H9 (cell line): Measurements from ENCODE around the gene MRPL43. TPM values are rescaled to one million over a fixed set of nuclear protein-coding genes. Genes with fewer than 3 reads are reported as not detected.
"Not testable (repeated sequence)": the region's sequence is repeated elsewhere in the genome, so short reads cannot be mapped to it uniquely, and the experiment has no call there.

ENCODE experiments used
- DNase-seq: peaks from one replicate; pipeline ENCODE4 v3.0.0-alpha.2; 2017
- H2AFZ ChIP-seq: one replicate; pipeline ENCODE4 v1.6.1; 2013; ENCODE audit warnings: mild to moderate bottlenecking, low read length, control low read depth, moderate library complexity
- H2AK5ac ChIP-seq: 2 replicates; pipeline ENCODE4 v1.6.1; 2013; ENCODE audit warnings: low read length, control low read depth, mixed read lengths; ENCODE audit not compliant: insufficient read length
- H2BK120ac ChIP-seq: one replicate; pipeline ENCODE4 v1.6.1; 2013; ENCODE audit warnings: low read depth, mild to moderate bottlenecking, low read length, control low read depth, inconsistent platforms; ENCODE audit not compliant: poor library complexity, severe bottlenecking
- H2BK12ac ChIP-seq: 2 replicates; pipeline ENCODE4 v1.6.1; 2013; ENCODE audit warnings: low read length, control low read depth, mixed read lengths, low read depth; ENCODE audit not compliant: insufficient read length
- H2BK15ac ChIP-seq: 2 replicates; pipeline ENCODE4 v1.6.1; 2013; ENCODE audit warnings: low read depth, low read length, control low read depth
- H2BK20ac ChIP-seq: one replicate; pipeline ENCODE4 v1.6.1; 2013; ENCODE audit warnings: low read depth, mild to moderate bottlenecking, low read length, control low read depth, inconsistent platforms; ENCODE audit not compliant: poor library complexity, severe bottlenecking
- H2BK5ac ChIP-seq: 2 replicates; pipeline ENCODE4 v1.6.1; 2013; ENCODE audit warnings: low read length, control low read depth, mixed read lengths; ENCODE audit not compliant: insufficient read length
- H3K14ac ChIP-seq: 2 replicates; pipeline ENCODE4 v1.6.1; 2013; ENCODE audit warnings: low read length, control low read depth; ENCODE audit not compliant: insufficient read depth
- H3K18ac ChIP-seq: 2 replicates; pipeline ENCODE4 v1.6.1; 2013; ENCODE audit warnings: low read depth, mild to moderate bottlenecking, mixed read lengths, low read length, control low read depth; ENCODE audit not compliant: insufficient read length
- H3K23ac ChIP-seq: 2 replicates; pipeline ENCODE4 v1.6.1; 2013; ENCODE audit warnings: low read length, control low read depth, mixed read lengths, low read depth; ENCODE audit not compliant: insufficient read length
- H3K23me2 ChIP-seq: 2 replicates; pipeline ENCODE4 v1.6.1; 2013; ENCODE audit warnings: low read depth, mild to moderate bottlenecking, mixed read lengths, low read length, control low read depth; ENCODE audit not compliant: insufficient read length, poor library complexity, severe bottlenecking
- H3K27ac ChIP-seq: 2 replicates; pipeline ENCODE4 v1.5.1; 2013; ENCODE audit warnings: low read length, control low read depth, mixed read lengths, low read depth; ENCODE audit not compliant: insufficient read length
- H3K27me3 ChIP-seq: 2 replicates; pipeline ENCODE4 v1.6.1; 2013; ENCODE audit warnings: low read length, control low read depth, inconsistent platforms; ENCODE audit not compliant: insufficient read depth
- H3K4ac ChIP-seq: 2 replicates; pipeline ENCODE4 v1.6.1; 2013; ENCODE audit warnings: low read depth, mild to moderate bottlenecking, control low read depth, inconsistent platforms, low read length, moderate library complexity
- H3K4me1 ChIP-seq: 2 replicates; pipeline ENCODE4 v1.6.1; 2013; ENCODE audit warnings: low read length, control low read depth, inconsistent platforms; ENCODE audit not compliant: insufficient read depth
- H3K4me2 ChIP-seq: 2 replicates; pipeline ENCODE4 v1.6.1; 2013; ENCODE audit warnings: low read length, control low read depth, mixed read lengths; ENCODE audit not compliant: insufficient read length, insufficient read depth
- H3K56ac ChIP-seq: 2 replicates; pipeline ENCODE4 v1.6.1; 2013; ENCODE audit warnings: low read depth, mild to moderate bottlenecking, mixed read lengths, low read length, control low read depth; ENCODE audit not compliant: insufficient read length
- H3K79me1 ChIP-seq: 2 replicates; pipeline ENCODE4 v1.6.1; 2013; ENCODE audit warnings: low read depth, mild to moderate bottlenecking, moderate library complexity, low read length, control low read depth, inconsistent platforms; ENCODE audit not compliant: insufficient read depth, poor library complexity, severe bottlenecking
- H3K79me2 ChIP-seq: 2 replicates; pipeline ENCODE4 v1.6.1; 2013; ENCODE audit warnings: low read length, control low read depth, inconsistent platforms; ENCODE audit not compliant: insufficient read depth
- H3K9ac ChIP-seq: 2 replicates; pipeline ENCODE4 v1.6.1; 2013; ENCODE audit warnings: low read length, control low read depth, mixed read lengths; ENCODE audit not compliant: insufficient read length; ENCODE audit errors: extremely low read depth
- H3K9me3 ChIP-seq: one replicate; pipeline ENCODE4 v1.6.1; 2013; ENCODE audit warnings: low read depth, low read length, inconsistent platforms; ENCODE audit not compliant: control insufficient read depth
- H3T11ph ChIP-seq: one replicate; pipeline ENCODE4 v1.6.1; 2013; ENCODE audit warnings: mild to moderate bottlenecking, low read length, control low read depth, inconsistent platforms
- H4K20me1 ChIP-seq: one replicate; pipeline ENCODE4 v1.6.1; 2013; ENCODE audit not compliant: control insufficient read depth, insufficient read length, insufficient read depth
- H4K5ac ChIP-seq: 2 replicates; pipeline ENCODE4 v1.6.1; 2013; ENCODE audit warnings: low read depth, mild to moderate bottlenecking, mixed read lengths, low read length, control low read depth; ENCODE audit not compliant: insufficient read length
- H4K8ac ChIP-seq: replicated peaks from 2 replicates; pipeline ENCODE4 v1.6.1; 2013; ENCODE audit warnings: low read length, control low read depth, mixed read lengths, low read depth; ENCODE audit not compliant: insufficient read length
- H4K91ac ChIP-seq: 2 replicates; pipeline ENCODE4 v1.6.1; 2013; ENCODE audit warnings: low read depth, mild to moderate bottlenecking, moderate library complexity, mixed read lengths, low read length, control low read depth; ENCODE audit not compliant: insufficient read length
- H3K27ac Mint-ChIP-seq, 3 experiments: 2 replicates in 2 of 3; 3 replicates in 1 of 3; pipeline ENCODE4 v1.8.0; 2020 to 2021; ENCODE audit warnings: mixed read lengths in 3 of 3, mild to moderate bottlenecking in 1 of 3, moderate library complexity in 1 of 3
- H3K27me3 Mint-ChIP-seq: 2 replicates; pipeline ENCODE4 v1.8.0; 2021; ENCODE audit warnings: low read depth, mild to moderate bottlenecking, moderate library complexity, mixed read lengths
- H3K36me3 Mint-ChIP-seq, 3 experiments: 2 replicates in 2 of 3; 3 replicates in 1 of 3; pipeline ENCODE4 v1.8.0; 2020 to 2021; ENCODE audit warnings: low read depth in 3 of 3, mixed read lengths in 3 of 3; ENCODE audit not compliant: insufficient read depth in 1 of 3
- H3K4me1 Mint-ChIP-seq, 2 experiments: 2 replicates each; pipeline ENCODE4 v1.8.0; 2020; ENCODE audit warnings: mixed read lengths in 2 of 2
- H3K4me3 Mint-ChIP-seq, 2 experiments: 2 replicates in 1 of 2; 3 replicates in 1 of 2; pipeline ENCODE4 v1.8.0; 2020 to 2021; ENCODE audit warnings: mild to moderate bottlenecking in 2 of 2, mixed read lengths in 2 of 2, moderate library complexity in 1 of 2
- H3K9me3 Mint-ChIP-seq, 2 experiments: 2 replicates in 1 of 2; 3 replicates in 1 of 2; pipeline ENCODE4 v1.8.0; 2020; ENCODE audit warnings: mild to moderate bottlenecking in 2 of 2, mixed read lengths in 2 of 2, moderate library complexity in 1 of 2
- WGBS: extraction: QIAGEN DNeasy Blood & Tissue Kit; methylation state at CpG from one replicate; pipeline ENCODE4 v1.1.7; 2013; ENCODE audit warnings: missing lambda C conversion rate, low lambda C conversion rate, mixed read lengths; ENCODE audit not compliant: insufficient read length; ENCODE audit errors: extremely low coverage; 5-methylcytosine and 5-hydroxymethylcytosine counted together
- total RNA-seq: library from RNA; stranded (reverse); gene quantifications from 2 replicates; pipeline ENCODE4 v1.2.1, GENCODE V29; 2021
- TF ChIP-seq, protein P1 (sequence below): fragments of 200-600 bp; sonication (generic); conservative IDR thresholded peaks from 3 replicates; pipeline ENCODE4 v1.8.0; 2021; ENCODE audit warnings: antibody characterized with exemption, mild to moderate bottlenecking

MRPL43 gene
- total RNA-seq, 1 experiment from 2014 or later, result 70.3 TPM

GRCh38 chr10:100976906-100977305 lies 10.4 kb downstream of the MRPL43 start:
- no peak overlapping the region for H3K56ac ChIP-seq
- DNase-seq, result no peak
- H2BK15ac ChIP-seq, result no peak overlapping the region
- no peak overlapping the region for H2BK120ac ChIP-seq
- no peaks in the 10 kb centered on the region for H3K23me2 ChIP-seq
- H3K36me3 Mint-ChIP-seq, result peaks cover 5 to 24% (median 17%) of the 10 kb centered on the region in 3 experiments; a peak in 6 of 7 replicates
- no peak overlapping the region for H2AFZ ChIP-seq
- H3K4me1 ChIP-seq, result no peaks in the 10 kb centered on the region
- no peaks in the 10 kb centered on the region for H3K79me2 ChIP-seq
- WGBS, result no CpG with 5 or more reads among the region's 3 CpGs
- H3K18ac ChIP-seq, result no peak overlapping the region
- no peak overlapping the region for H2BK12ac ChIP-seq
- no peaks in the 10 kb centered on the region for H3K79me1 ChIP-seq
- H3K27ac ChIP-seq, result no peak overlapping the region
- no peak overlapping the region for H3K27ac Mint-ChIP-seq
- H3K9me3 ChIP-seq, result no peaks in the 10 kb centered on the region
- H3K4ac ChIP-seq, result no peak overlapping the region
- H3K4me2 ChIP-seq, result no peak overlapping the region
- no peak overlapping the region for H3K23ac ChIP-seq
- no peak overlapping the region for H4K5ac ChIP-seq
- no peaks in the 10 kb centered on the region for H4K20me1 ChIP-seq
- no peak overlapping the region for H3T11ph ChIP-seq
- no peak overlapping the region for H4K91ac ChIP-seq
- peaks cover 9% of the 10 kb centered on the region in 2 experiments for H3K4me1 Mint-ChIP-seq
- no peaks in the 10 kb centered on the region for H3K27me3 ChIP-seq
- no peak overlapping the region for H2BK20ac ChIP-seq
- TF ChIP-seq, protein P1, sequence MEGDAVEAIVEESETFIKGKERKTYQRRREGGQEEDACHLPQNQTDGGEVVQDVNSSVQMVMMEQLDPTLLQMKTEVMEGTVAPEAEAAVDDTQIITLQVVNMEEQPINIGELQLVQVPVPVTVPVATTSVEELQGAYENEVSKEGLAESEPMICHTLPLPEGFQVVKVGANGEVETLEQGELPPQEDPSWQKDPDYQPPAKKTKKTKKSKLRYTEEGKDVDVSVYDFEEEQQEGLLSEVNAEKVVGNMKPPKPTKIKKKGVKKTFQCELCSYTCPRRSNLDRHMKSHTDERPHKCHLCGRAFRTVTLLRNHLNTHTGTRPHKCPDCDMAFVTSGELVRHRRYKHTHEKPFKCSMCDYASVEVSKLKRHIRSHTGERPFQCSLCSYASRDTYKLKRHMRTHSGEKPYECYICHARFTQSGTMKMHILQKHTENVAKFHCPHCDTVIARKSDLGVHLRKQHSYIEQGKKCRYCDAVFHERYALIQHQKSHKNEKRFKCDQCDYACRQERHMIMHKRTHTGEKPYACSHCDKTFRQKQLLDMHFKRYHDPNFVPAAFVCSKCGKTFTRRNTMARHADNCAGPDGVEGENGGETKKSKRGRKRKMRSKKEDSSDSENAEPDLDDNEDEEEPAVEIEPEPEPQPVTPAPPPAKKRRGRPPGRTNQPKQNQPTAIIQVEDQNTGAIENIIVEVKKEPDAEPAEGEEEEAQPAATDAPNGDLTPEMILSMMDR, result no peak
- H3K9ac ChIP-seq, result no peak overlapping the region
- no peak overlapping the region for H4K8ac ChIP-seq
- no peaks in the 10 kb centered on the region; a peak in 1 of 5 replicates for H3K9me3 Mint-ChIP-seq
- H3K27me3 Mint-ChIP-seq, result no peaks in the 10 kb centered on the region; the same call in 1 of the 2 replicates
- H2BK5ac ChIP-seq, result no peak overlapping the region
- H3K14ac ChIP-seq, result no peak overlapping the region
- H3K4me3 Mint-ChIP-seq, result no peak overlapping the region; a peak in 1 of 5 replicates
- no peak overlapping the region for H2AK5ac ChIP-seq

GRCh38 chr10:100975397-100975796 lies 11.9 kb downstream of the MRPL43 start:
- H4K5ac ChIP-seq, H3K14ac ChIP-seq, H2BK20ac ChIP-seq, H3K9me3 ChIP-seq, H2AK5ac ChIP-seq, H3K4me2 ChIP-seq, H3K79me2 ChIP-seq, H2BK15ac ChIP-seq, H3K79me1 ChIP-seq, H3K4ac ChIP-seq, H3K27me3 ChIP-seq, H3K27me3 Mint-ChIP-seq, H2AFZ ChIP-seq, DNase-seq, H2BK12ac ChIP-seq, H3K9me3 Mint-ChIP-seq, H2BK120ac ChIP-seq, H2BK5ac ChIP-seq, H3K27ac ChIP-seq, H3K9ac ChIP-seq, H3K18ac ChIP-seq, H3K4me3 Mint-ChIP-seq, H3K27ac Mint-ChIP-seq, H4K20me1 ChIP-seq, H3K23ac ChIP-seq, H3K56ac ChIP-seq, H3K23me2 ChIP-seq, H4K8ac ChIP-seq, H3K4me1 ChIP-seq, H4K91ac ChIP-seq, H3T11ph ChIP-seq: not testable (repeated sequence)
- no CpG with 5 or more reads among the region's 8 CpGs for WGBS
- Mint-ChIP-seq H3K36me3 (peaks cover 5 to 13% (median 8%) of the 10 kb centered on the region in 3 experiments; a peak in 6 of 7 replicates), H3K4me1 (peaks cover 22 to 24% of the 10 kb centered on the region in 2 experiments)
